Right kidney (tissue), 9 donors: ENCODE measurements around the gene POLD3.

Experiments
- DNase-seq: peaks from one replicate; pipeline ENCODE4 v3.0.0-alpha.2; 2016
- long read RNA-seq, 8 donors: transcript quantifications; one replicate each; lab custom pipeline, GENCODE V29; 2026

The POLD3 gene, protein sequence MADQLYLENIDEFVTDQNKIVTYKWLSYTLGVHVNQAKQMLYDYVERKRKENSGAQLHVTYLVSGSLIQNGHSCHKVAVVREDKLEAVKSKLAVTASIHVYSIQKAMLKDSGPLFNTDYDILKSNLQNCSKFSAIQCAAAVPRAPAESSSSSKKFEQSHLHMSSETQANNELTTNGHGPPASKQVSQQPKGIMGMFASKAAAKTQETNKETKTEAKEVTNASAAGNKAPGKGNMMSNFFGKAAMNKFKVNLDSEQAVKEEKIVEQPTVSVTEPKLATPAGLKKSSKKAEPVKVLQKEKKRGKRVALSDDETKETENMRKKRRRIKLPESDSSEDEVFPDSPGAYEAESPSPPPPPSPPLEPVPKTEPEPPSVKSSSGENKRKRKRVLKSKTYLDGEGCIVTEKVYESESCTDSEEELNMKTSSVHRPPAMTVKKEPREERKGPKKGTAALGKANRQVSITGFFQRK
- long read RNA-seq, donor 1, partial matches to known transcripts = 0 of 5 reads
- long read RNA-seq, donor 1, other reads (novel, unspliced or antisense) = 0 of 5 reads
- long read RNA-seq, donor 2, partial matches to known transcripts = 0 of 5 reads
- long read RNA-seq, donor 2, other reads (novel, unspliced or antisense) = 0 of 5 reads
- long read RNA-seq, donor 3, partial matches to known transcripts = 0 of 2 reads
- long read RNA-seq, donor 3, other reads (novel, unspliced or antisense) = 0 of 2 reads
- long read RNA-seq, donor 4, partial matches to known transcripts = 6 of 12 reads
- long read RNA-seq, donor 4, other reads (novel, unspliced or antisense) = 0 of 12 reads
- long read RNA-seq, donor 5, transcript POLD3-201 (12 exons, 3,821 nt) = major isoform, 6 of 6 reads
- long read RNA-seq, donor 5, partial matches to known transcripts = 0 of 6 reads
- long read RNA-seq, donor 5, other reads (novel, unspliced or antisense) = 0 of 6 reads
- long read RNA-seq, donor 6, partial matches to known transcripts = 24 of 26 reads
- long read RNA-seq, donor 6, other reads (novel, unspliced or antisense) = 0 of 26 reads
- long read RNA-seq, donor 7, transcript POLD3-201 (12 exons, 3,821 nt) = major isoform, 8 of 51 reads
- long read RNA-seq, donor 7, partial matches to known transcripts = 41 of 51 reads
- long read RNA-seq, donor 7, other reads (novel, unspliced or antisense) = 0 of 51 reads
- long read RNA-seq, donor 8, partial matches to known transcripts = 0 of 11 reads
- long read RNA-seq, donor 8, other reads (novel, unspliced or antisense) = 0 of 11 reads

DNA sequence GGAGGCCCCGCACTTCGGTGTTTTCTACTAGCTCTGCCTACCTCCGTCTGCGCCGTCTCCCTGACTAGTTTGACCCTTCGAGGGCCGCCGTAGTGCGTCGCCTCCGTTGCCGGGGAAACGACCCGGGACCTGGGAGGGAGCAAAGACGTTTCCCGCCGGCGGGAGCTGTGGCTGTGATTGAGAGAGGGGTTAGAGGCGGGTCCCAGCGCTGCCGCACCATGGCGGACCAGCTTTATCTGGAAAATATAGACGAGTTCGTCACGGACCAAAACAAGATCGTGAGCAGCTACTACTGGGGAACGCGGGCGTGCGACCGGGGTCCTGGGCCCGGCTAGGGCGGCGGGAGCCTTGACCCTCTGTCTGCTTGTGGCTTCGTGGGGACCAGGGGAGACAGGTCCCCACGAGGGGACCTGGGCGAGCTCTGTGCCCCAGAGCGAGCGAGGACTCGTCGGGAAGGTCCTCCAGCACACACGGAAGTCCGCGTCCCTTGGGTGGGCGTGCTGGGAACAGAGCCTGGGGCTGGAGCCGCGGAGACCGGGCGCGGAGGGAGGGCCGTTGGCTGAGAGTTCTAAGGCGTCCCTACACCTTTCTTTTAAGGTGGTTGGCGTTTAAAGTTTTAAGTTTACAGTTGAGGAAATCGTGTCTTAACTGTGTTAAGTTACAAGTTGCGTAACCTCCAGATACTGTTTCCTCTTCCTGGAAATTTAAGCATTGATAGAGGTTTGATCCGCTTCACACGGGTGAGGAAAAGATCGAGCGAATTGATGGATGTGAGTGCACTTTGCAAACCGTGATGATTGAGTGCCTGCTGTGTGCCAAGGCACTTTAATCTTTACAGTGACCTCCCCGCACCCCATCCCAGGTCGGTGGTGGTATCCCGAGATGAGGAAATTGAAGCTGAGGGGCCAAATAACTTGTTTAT lies at the start of gene POLD3:
Gene POLD3, plus strand, starts transcription at position 142 of the 922 bp plus-strand sequence. Its CDS starts 77 bp downstream, at position 219.
- peak; percentile 85 for DNase-seq

- no peak for DNase-seq
These were observed 48.4 kb upstream of the POLD3 start for GRCh38 chr11:74543991-74544390.

- no peak for DNase-seq
These were observed 45.6 kb upstream of the POLD3 start for GRCh38 chr11:74546752-74547151.

- no peak for DNase-seq
These were observed 41.2 kb upstream of the POLD3 start for GRCh38 chr11:74550991-74551753.

- no peak for DNase-seq
These were observed 40.6 kb upstream of the POLD3 start for GRCh38 chr11:74551754-74552145.

GRCh38 chr11:74557526-74557925 lies 34.9 kb upstream of the POLD3 start:
- DNase-seq = no peak

DNA sequence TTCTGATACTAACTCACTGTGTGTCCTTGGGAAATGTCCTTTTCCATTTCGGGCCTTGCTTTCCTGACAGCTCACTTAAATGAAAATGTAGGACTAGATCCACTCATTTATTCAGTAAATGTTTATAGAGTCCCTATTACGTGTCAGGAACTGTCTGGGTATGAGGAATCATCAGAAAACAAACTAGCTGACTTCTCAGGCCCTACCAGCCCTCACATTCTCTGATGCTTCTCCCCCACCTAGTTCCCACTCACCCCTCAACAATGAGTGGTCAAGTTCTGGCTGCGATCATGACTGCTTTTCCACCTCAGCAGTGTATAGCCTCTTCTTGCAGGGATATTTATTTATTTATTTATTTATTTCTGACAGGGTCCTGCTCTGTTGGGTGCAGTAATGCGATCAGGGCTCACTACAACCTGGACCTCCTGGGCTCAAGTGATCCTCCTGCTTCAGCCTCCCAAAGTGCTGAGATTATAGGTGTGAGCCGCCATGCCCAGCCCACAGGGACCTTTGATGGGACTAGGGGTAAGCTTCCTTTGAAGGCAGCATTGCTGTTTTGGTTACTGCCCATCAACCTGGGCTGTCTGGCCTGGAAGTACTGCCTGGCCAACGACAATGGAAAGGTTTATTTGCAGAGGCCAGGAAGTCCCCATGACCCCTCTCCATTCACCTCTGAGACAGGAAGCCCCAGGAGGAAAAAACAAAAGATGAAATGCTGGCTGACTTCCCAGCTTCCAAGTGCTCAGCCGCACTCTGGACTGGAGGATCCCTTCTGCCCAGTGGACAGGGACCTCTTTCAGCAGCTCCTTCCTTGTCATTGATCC lies 33.1 kb upstream of the POLD3 start:
- no peak for DNase-seq

- no peak for DNase-seq
These were observed 32.5 kb upstream of the POLD3 start for GRCh38 chr11:74559934-74560309.

DNA sequence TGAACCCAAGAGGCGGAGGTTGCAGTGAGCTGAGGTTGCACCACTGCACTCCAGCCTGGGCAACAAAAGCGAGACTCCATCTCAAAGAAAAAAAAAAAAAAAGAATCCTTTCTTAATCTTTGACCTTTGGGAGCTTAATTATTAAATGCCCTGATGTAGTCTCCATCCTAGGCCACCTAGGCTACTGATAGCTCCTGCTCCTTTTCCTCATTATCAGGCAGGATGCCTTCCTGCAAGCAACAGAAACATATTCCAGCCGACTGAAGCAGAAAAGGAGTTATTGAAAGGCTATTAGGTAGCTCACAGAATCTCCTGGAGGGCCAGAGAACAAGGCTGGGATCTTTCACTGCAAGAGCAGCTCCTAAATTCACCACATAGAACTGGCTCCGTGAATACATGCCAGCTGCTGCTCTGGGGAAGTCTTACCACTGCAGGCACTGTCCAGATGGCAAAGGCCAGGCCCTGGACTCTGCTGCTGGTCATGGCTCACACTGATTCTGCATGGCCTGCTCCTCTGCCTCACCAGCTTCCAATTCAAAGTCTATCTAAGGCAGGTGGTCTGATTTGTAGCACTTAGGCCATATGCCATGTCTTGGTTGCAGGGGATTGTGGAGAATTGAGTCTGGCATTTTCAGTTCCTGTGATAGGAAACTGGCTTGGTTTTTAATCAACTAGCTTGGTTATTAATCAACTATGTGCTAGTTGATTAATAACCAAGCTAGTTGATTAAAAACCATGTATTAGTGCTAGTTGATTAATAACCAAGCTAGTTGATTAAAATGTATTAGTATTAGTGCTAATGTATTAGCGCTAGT lies 26.0 kb upstream of the POLD3 start:
- DNase-seq = peak; percentile 41

- no peak for DNase-seq
These were observed 24.4 kb upstream of the POLD3 start for GRCh38 chr11:74568028-74568427.

DNA sequence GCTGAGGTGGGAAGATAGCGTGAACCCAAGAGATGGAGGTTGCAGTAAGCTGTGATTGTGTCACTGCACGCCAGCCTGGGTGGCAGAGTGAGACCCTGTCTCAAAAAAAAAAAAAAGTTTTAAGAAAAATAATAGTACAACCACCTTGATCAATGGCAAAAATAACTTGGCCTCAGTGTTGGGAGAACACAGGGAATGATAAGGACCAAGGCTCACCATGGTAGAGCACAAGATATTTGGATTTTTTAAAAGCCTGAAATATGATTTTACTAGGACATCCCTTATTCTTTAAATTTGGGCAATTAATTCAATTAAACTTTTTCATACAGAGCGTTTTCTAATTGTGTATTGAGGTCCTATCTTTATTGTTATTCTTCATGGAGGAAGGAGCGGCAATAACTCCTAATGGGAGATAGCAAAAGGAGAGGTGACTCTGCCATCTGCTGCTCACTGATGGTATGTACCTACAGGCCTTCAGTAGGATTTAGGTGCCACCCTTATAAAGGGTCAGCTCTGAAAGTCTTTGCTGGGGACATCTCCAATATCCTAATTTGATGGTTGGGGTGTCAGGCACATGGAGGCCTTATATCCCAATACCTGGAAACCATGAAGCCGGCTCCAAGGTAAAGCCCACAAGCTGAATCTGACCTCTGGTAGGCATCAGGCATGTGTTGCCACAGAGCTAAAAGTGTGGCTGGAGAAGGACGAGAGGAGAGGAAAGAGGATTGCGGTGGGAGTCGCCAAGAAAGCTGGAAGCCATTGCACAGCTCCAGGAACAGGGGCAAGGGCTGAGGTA lies 21.9 kb upstream of the POLD3 start:
- DNase-seq = peak; percentile 40

GRCh38 chr11:74571062-74571399 lies 21.4 kb upstream of the POLD3 start:
- DNase-seq = no peak

DNA sequence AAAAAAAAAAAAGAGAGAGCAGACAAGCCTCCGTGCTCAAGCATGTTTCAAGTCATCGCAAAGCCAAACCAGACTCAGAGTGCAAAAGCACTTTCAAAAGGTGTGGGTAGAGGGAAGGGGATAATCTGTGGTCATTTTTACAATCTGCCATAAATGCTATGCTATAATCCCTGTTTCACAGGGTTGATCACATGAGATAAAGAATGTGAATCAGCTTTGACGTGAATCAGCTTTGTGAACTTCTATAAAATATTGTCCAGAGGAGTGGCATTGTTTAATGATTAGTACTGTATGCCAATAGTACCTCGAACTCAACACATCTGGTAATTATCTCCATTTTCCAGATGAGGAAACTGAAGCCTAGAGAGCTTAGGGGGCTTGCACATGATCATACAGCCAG lies 20.0 kb upstream of the POLD3 start:
- DNase-seq = no peak

GRCh38 chr11:74574563-74574962 lies 17.8 kb upstream of the POLD3 start:
- DNase-seq = no peak

DNA sequence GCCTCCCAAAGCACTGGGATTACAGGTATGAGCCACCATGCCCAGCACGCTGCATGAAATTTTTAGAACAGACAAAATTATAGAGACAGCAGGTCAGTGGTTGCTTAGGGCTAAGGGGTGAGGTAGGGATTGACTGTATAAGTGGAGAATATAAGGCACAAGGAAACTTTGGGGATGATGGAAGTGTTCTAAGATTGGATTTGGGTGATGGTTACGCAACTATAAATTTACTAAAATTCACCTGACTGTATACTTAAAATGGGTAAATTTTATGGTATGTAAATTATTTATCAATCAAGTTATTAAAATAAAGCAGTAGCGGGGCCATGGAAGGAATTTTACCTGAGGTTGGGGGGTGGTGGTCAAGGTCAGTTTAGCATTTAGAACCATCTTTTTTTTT lies 16.4 kb upstream of the POLD3 start:
- DNase-seq = no peak

DNA sequence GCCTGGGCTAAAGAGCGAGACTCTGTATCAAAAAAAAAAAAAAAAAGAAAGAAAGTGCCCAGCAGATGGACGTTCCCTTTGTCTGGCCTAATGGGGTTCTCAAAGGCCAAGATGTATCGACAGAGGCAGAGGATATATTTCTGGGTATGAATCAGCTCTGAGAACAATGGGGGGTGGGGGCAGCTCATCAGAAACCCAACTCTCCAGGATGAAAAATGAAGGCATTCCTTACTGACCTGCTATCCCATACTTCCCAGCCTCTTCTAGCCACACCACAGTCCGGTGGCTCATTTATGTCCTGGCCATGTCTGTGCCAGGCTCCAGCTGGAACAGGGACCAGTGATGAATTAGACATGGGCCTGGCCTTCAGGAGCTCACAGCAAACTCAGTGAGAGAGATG lies 15.2 kb upstream of the POLD3 start:
- DNase-seq = no peak

GRCh38 chr11:74577624-74578396 lies 14.6 kb upstream of the POLD3 start:
- DNase-seq = no peak
